GM18951 (cell line): Measurements from ENCODE around the gene LRRN4CL.
"Not testable (repeated sequence)": the region's sequence is repeated elsewhere in the genome, so short reads cannot be mapped to it uniquely, and the experiment has no call there.

Experiments
- POLR2A ChIP-seq: IDR thresholded peaks from 4 replicates; pipeline ENCODE4 v1.6.1; 2011; ENCODE audit warnings: mild to moderate bottlenecking; ENCODE audit not compliant: insufficient read length, insufficient read depth; ENCODE audit errors: extremely low read depth
- in situ Hi-C: fragments of 300-500 bp; cut with MboI; formaldehyde crosslinking; loops from one replicate; pipeline ENCODE4 v1.12.0; 2022; ENCODE audit warnings: low sequenced_read_pairs, mixed read lengths, inconsistent platforms; ENCODE audit not compliant: unreplicated experiment

Gene LRRN4CL

DNA sequence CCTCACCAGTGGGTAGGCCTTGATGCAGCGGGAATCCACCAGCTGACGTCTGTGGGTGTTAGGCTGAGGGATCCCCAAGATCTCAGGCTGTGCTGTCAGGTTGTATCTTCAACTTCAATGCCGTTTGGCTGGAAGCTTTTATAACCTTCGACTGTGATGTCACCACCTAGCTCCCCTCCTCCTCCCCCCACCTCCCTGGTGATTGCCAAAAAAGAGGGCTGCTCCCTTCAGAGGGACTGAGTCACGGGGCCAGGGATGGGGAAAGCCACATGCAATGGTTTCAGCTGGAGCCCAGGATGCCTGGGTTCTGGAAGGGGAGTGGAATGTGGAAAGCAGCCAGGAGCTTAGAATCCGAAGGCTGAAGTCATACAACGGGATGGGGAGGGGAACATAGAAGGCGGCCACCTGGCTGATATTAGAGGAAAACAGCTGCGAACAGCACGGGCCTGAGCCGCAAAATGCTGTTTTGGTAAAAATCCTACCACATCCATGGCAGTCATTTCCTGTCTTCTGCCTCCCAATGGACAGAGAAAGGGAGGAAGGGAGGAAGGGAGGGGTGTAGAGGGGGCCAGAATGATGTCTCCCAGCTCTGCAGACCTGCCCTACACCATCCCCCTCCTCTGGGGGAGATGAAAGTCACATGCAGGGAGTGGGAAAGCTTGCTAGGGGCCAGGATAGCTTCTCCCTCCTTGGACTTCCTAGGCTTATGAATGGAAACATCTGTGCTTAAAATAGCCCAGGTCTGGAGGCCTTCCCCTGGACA is at the start of gene LRRN4CL:
TSS of gene LRRN4CL (minus strand) at position 110 of the 763 bp plus-strand sequence. CDS start 1,022 bp downstream, outside the sequence.
- no peak for TF ChIP-seq POLR2A
- in situ Hi-C loops: no loop called here

DNA sequence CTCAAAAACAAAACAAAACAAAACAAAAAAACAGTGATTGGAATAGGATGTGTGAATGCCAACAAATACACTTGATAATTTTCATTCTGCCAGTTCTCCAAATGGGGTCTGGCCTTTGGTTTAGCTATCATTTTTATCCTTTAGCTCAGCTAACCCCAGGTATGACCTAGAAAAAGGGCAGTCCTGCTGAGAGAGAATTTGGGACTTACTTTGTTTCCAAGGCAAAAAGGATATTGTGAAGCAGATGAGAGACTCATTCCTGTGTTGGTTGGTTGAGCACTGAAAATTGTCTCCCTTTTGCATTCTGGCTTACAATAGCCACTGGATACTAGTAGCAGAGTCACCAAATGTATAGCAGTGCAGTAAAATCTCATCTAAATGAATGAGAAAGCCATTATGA is 47.9 kb upstream of the LRRN4CL start:
- in situ Hi-C loops: no loop called here
- TF ChIP-seq POLR2A: no peak

DNA sequence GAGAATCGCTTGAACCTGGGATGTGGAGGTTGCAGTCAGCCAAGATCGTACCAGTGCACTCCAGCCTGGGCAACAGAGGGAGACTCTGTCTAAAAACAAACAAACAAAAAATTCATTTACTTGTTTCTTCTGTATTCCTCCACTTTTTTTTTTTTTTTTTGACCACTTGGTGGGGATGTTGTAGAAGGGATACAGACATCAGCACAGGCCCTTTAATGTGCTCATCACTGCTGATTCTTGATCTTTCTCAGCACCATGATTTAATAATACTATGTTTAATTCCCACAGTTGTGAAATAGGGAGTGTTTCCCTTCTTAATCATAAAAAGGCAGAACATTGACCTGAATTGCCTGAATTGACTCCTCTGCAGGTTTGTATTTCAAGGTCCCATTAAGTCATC is 43.5 kb upstream of the LRRN4CL start:
- in situ Hi-C loops: no loop called here
- no peak for TF ChIP-seq POLR2A

DNA sequence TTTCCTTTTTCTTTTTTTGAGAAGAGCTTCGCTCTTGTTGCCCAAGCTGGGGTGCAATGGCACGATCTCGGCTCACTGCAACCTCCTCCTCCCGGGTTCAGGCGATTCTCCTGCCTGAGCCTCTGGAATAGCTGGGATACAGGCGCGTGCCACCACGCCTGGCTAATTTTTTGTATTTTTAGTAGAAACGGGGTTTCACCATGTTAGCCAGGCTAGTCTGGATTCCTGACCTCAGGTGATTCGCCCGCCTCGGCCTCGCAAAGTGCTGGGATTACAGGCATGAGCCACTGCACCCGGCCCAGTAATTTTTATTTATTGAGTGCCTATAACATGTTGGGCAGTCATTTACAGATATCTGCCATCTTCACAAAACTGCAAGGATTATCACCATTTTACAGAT is 40.7 kb upstream of the LRRN4CL start:
- in situ Hi-C loops: not testable (repeated sequence)

DNA sequence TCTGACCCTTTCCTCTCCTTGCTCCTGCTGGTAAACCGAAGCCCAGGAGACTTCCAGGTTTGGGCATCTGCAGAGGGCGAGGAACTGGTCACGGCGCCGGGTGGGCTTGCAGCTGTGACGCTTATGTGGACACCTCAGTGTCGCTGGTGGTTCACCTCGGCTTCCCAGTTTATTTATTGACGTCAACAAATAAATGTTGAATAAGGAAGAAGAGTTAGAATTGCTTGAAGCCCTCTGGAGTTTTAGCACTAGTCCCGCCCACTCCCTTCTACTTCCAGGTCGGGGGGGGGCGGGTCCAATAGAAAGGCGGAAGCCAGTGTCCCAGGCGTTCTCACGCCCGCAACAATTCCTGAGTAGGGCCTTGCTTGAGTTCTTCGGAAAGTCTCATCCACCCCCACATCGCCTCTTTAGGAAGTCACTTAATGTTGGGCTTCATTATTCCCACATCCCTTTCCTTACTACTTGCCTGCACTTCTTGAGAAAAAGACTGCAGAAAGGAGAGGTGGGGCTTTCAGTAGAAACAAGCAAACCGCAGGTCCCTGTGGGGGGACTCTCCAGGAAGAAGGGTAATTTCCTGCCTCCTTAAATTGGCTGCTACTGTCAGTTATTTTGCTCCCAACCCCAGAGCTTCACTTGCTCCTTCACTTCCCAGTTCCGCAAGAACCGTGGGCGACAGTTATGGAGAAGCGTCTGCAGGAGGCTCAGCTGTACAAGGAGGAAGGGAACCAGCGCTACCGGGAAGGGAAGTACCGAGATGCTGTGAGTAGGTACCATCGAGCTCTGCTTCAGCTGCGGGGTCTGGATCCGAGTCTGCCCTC is 39.0 kb upstream of the LRRN4CL start, which contains the start of gene TTC9C:
TSS of gene TTC9C (plus strand) at position 316 of the 818 bp plus-strand sequence. CDS start at position 679, 363 bp downstream.
- in situ Hi-C loops: no loop called here
- peak; percentile 59 for TF ChIP-seq POLR2A

DNA sequence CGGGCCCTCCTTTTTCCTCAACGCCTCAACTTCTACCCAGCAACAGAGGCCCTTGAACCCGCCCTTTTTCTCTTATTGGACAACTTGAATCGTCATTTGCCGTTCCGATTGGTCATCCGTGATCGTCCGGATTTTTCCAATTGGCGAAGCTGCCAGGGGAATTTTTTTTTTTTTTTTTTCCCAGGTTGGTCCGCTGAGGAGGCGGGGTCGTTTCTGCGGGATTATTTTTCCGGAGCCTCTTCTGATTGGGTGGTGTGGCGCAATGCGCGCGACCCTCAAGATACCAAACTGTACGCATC is 38.5 kb upstream of the LRRN4CL start:
- TF ChIP-seq POLR2A: no peak
- in situ Hi-C loops: no loop called here

DNA sequence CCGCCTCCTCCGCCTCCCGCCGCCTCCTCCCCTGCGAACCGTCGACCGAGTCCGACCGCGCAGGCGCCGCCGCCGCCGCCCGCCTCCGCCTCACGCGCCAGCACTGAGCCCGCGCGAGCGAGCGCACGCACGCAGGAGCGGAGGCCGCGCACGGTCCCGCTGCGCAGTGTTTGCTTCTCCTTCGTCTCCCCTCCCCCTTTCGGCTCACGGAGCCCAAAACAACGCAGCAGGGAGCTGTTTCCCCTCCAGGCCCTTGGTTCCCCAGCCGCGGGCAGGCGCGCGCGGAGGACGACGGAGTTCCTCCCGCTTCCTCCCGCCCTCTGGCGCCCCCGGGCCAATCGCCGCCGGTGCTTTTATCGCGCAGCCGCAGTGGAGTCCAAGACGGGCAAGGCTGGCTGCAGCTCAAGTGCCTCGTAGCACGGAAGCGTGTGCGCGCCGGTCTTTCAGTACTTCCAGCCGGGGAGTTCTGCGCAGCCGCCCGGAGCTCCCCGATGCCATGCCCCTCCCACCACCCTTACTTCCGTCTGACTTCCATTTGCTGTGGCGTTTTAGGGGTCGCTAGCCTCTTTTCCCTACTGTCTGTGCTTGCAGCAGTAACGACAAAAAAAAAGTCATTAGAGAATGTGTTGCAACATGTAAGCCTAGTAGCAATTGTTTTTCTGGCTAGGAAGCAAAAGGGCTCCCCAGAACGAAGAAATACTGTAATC is 38.0 kb upstream of the LRRN4CL start, which contains the start of gene HNRNPUL2:
TSS of gene HNRNPUL2 (minus strand) at position 293 of the 707 bp plus-strand sequence. CDS start 301 bp downstream, outside the sequence.
- peak; percentile 95 for TF ChIP-seq POLR2A
- in situ Hi-C loops: no loop called here

DNA sequence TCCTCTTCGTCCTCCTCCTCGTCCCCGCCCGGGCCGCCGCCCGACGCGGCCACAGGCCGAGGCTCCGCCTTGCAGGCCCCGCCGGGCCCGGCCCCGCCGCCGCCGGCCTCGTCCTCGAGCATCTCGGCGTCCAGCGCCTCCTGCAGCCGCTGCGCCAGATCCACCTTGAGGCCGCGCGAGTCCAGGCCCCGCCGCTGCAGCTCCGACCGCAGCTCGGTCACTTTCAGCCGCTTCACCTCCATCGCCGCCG is 37.5 kb upstream of the LRRN4CL start:
- TF ChIP-seq POLR2A: no peak
- in situ Hi-C loops: no loop called here

DNA sequence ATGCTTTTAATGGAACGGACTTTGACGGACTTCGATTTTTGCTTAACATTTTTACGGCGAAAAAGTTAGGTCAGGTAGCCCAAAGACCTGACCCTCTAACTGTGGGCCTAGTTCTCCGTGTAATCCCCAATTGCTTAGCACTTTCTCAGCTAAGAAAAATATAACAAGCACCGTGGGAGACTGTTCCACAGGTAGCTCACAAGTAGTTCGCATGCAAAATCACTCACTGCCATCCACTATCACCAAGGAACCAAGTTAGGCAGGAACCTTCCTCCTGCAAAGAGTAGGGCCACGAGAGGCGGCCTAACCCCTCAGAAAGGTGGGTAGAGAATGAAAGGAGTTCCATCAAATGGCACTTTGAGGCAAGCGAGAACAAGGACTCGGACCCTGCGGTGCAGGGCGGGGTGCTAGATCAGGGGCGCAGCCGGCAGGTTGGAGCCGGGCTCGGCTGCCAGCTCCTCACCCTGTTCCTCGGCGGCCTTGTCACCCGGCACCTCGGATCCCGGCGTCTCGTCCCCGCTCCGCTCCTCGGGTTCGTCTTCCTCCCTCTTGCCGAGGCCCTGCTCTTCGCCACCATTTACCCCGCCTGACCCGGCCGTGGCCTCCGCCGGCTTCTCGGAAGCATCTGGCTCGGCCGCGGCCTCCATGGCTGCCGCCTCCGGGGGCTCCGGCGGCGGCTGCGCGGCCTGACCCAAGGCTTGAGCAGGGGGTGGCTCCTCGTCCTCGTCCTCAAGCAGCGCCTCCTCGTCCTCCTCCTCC is 37.0 kb upstream of the LRRN4CL start:
- no peak for TF ChIP-seq POLR2A
- in situ Hi-C loops: no loop called here

DNA sequence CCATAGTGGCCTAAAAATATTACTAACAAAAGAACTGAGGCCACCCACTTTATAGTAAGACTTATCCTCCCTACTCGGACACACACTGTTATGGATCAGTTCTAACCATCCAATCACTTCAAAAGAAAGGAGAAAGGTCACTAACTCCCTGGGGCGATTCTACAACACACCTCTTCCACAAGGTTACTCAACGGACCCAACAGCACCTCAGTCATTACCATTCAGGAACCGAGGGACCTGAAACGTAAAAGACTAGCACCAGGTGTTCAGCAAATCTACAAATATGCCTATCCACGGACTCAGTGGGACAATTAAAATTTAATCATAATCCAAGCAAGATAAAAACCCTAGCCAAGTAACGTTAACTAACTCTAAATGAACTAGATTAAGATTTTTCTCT is 36.3 kb upstream of the LRRN4CL start:
- TF ChIP-seq POLR2A: no peak
- in situ Hi-C loops: no loop called here

DNA sequence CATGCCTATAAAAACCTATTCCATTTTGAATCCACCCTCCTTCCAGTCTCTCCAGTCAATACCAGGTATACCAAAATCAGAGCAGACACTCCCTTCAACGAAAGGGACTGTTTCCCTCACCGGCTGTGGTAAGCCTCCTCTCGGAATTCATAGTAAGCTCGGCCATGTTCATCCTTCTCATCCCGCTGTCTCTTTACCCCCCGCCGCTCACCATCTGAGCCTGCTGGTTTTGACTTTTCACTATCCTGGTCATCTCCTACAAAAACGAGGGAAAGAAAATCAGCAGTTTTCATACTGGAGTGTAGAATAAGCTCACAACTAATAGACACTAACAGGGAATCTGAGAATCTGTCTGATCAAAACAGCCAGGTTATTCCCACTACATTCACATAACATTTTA is 34.8 kb upstream of the LRRN4CL start:
- no peak for TF ChIP-seq POLR2A
- in situ Hi-C loops: no loop called here

DNA sequence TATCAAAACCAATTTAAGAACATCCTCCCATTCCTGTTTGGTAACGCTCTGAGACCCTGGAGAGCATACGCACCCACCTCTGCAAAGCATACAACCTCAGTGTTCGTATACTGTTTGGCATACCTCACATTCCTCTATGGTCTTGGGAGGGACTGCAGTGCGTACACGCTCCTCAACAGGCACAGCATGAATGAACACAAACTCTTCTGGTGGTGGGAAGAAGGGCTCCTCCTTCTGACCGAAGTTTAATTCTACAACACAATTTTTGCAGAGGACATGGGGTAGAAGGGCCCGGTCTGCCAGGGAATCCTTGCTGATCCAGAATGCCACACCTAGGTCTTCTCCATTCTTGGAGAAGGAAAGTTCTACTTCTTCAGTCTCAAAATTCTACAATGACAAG is 32.7 kb upstream of the LRRN4CL start:
- TF ChIP-seq POLR2A: no peak
- in situ Hi-C loops: no loop called here
